GM18870 (cell line): ENCODE measurements around the gene PDLIM5.
"Not testable (repeated sequence)": the region's sequence is repeated elsewhere in the genome, so short reads cannot be mapped to it uniquely, and the experiment has no call there.

ENCODE experiments used
- ATAC-seq: cut with Tn5 transposase; IDR thresholded peaks from one replicate; pipeline ENCODE4 v1.9.1; 2021; ENCODE audit warnings: moderate library complexity; ENCODE audit not compliant: unreplicated experiment

Gene PDLIM5

DNA sequence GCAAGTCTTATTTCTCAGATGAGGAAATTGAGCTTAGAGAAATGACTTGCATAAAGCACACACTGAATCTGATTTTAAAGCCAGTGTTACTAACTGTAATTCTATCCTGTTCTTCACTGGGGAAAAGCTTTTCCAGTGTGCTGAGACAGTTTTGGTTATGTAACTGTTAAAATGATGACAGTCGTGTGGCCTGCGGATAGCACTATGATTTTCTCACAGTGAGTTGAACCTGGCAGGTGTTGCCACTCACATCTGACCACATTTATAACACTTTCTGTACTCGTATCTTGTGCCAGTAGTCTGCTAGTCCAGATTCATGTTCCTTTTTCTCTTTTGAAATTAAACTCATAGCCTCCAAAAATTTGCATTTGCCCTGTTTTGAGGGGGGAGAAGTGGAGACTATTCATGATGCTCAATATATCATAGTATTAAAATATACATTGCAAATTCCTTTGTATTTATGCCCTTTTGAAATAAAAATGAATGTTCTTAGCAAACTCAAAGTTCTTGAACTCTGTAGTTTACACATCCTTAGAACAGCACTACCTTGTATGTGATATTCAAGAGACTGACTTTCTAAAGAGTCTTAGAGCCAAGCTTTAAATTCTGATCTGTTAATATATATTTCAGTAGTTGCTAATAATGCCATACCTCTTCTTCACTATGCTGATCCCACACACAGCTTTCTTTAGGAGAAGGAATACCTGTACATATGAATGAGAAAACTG lies 132.3 kb downstream of the PDLIM5 start:
- peak; percentile 49 for ATAC-seq

DNA sequence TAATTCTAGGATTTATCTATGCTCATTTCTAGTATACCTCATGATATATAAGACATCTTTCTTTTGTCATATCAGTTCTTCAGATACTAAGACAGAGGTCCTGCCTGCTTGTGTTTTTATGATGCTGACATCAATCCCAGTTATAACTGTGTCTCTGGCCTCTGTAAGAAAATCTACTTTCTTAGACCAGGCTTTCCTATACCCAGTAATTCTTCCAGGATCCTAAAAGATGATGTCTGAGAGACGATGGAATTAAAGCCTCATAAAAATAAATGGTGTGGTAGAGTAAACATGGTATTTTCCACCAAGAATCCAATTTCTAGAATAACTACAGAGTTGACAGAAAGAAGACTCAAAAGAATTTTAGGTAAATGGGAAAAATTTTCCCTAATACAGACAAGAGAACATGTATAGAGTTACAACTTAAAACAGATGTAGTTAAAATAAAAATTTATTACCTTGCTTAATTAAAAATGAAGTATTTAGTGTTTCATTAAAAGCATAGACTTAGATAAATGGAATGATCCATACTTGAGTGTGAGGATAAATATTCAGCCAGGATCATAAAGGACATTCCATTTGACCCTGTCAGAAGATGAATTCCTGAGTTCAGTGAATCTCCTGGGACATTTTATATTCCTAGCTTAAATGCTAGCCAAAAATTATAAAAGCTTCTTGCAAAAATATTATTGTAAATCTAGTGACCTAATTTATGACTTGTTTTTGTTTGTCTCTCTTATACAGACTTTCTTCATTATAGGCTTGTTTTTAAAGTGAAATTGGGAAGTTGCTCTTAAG lies 137.4 kb downstream of the PDLIM5 start:
- no peak for ATAC-seq

DNA sequence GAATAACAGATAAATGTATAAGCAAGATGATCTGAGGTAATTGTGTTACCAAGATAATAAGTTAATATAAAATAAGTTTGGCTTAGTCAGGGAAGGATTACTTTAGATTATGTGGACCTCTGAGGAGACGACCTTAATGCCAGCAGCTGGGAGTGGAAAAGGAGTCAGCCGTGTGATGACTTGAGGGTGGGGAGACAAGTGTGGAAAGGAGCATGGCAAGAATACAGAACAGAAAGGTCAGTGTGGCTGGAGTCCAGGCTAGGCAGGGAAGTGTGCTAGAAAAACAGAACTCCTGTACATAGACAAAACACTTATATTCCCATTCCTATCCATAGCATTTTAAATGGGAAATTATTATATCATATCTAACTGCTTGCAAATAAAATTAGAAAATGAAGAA lies 138.8 kb downstream of the PDLIM5 start:
- no peak for ATAC-seq

DNA sequence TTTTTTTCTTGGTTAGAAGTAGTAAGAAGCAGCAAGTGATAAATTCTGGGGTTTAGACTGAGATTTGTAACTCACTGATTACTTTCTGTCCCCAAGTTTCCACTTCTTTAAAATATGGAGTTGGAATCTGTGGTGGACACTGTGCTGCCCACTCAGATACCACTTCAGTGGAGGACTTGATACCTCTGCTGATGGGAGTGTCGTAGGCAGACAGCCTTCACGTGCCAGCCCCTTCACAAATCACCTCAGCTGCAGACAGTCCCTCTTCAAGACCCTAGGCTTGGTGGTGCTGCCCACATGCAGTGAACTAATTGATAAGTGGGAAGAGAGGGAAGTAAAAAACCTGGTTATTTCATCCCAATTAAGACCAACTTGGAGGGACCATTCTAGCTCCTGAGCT lies 139.5 kb downstream of the PDLIM5 start:
- ATAC-seq = no peak

DNA sequence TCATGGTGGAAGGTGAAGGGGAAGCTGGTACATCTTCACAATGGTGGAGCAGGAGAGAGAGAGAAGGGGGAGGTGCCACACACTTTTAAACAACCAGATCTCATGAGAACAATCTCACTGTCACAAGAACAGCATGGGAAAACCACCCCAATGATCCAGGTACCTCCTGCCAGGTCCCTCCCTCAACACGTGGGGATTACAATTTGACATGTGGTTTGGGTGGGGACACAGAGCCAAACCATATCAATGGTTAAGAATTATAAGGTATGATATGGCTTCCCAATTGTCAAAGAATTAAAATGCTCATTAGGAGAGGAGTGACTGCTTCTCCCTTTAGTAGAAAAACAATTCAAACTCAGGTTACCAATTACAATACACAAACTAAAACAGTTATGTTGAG lies 143.3 kb downstream of the PDLIM5 start:
- no peak for ATAC-seq

DNA sequence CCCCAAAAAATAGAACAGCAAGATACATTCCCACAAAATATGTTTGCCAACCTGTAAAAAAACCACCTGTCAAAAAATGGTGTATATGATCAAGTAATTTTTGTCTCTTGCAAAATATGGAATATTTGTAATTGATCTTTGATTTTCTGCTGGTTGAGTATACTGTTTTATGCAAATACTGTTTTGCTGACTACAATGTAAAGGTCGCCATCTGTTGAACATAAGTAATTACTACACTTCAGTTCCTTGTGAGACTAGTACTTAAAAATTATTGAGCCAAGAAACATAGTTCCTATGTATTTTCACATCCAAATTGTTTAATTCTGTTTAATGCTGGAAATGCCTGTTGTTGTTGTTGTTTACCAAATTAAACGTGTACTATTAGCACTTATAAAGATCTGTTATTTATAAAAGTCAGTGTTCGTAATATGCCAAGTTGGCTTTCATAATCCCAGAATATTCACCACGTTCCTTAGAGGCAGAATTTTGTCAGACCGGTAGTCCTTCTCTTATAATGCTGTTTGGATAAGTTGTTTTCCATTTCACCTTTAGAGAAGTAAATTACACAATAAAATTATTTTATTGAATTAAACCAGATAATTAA lies 144.2 kb downstream of the PDLIM5 start:
- peak; percentile 81 for ATAC-seq

DNA sequence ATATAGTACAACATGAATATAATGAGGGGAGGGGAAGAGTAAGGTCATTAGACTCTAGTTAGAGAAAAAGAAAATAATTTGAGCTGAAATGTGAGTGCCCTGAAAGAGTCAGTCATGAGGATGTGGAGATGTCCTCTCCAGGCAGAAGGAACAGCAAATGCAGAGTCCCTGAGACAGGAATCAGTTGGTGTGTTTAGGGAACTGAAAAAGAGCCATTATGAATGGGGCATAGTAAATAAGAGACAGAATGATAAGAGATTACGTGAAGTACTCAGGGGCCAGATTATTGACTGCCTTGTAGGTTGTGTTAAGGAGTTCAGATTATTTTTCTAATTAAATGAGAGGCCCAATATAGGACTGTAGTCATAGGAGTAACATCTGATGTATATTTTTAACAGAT lies 147.0 kb downstream of the PDLIM5 start:
- ATAC-seq = peak; percentile 39

DNA sequence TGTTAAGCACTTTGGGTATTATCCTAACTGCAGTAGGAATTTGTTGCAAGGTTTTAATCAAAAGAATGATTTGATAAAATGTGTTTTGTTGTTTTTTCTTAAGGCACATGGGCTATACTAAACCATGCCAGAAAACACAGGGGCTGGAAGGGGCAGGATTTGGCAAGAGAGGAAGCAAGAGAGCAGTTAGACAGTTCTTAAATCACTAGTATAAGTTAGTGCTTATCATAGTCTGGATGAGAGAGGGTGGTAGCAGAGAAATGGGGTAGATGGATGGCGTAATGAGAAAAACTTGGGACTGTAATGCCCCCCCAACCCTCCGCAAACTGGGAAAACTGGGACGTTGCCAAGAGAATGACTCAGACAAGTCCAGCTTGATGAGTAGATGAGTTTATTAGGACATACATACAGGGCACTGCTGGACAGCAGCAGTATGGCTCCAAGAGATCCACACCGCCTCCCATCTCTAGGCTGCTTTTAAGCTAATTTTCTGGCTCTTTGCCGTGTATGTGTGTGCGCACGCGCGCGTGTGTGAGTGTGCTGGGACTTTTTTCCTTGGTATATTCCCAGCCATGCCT lies 151.5 kb downstream of the PDLIM5 start:
- ATAC-seq = no peak

DNA sequence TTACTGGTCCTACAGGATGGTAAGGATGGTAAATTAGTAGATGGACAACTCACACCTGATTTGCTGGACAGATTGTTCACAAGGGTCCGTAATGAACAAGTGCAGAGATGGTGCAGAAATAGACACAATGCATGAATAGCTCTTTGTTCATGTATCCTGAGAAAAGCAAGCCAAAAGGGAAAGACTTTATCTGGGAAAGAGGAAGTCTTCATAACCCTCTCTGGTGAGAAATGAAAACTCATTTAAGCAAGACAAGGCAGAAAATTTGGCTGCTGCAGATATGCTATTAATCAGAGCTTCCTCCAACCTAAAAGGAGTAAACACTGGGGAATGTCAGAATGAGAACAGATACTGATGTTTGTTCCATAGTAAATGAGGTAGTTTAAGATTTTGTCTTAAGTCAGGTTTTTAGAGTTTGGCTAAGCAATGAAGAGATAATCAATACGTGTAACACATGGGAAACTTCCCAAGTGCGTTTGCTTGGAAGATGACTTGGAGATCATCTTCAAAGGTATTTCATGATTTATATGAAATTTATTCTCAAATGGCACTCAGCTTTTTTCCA lies 153.6 kb downstream of the PDLIM5 start:
- ATAC-seq = no peak

DNA sequence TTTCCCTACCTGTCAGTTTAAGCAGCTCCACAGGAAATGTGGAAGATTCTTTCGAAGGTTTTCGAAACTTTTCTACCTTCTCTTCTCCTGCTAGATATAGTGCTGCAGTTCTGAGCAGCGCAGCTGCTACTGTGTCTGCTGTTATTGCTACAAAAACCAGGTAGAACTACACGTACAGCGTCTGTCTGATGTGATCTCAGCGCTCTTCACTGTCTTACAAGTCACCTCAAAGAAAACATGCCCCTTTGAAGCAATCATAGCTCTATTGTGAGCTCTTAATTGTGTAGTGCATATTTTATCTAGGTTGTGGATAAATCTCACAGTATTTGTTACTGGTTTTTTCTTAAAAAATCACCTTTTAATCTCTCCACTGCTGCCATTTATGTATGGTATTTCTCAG lies 158.4 kb downstream of the PDLIM5 start:
- ATAC-seq = no peak

DNA sequence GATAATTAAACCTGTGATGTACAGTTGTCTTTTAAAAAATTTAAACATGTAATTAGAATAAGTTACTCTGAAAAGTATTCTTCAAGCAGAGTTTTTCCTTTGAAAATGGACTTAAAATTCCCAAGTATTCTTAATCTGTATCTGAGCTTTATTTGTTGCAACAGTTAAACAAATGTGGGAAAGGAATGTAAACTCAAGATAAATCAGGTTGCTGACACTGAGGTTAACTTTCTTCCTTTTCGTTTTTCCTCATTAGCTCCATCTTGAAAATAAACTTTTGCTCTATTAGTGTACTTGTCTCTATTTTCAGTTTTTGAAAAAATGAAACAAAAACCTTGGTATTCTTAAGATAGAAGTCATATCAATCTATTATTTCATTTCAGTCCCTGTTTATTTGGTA lies 161.5 kb downstream of the PDLIM5 start:
- ATAC-seq = no peak

DNA sequence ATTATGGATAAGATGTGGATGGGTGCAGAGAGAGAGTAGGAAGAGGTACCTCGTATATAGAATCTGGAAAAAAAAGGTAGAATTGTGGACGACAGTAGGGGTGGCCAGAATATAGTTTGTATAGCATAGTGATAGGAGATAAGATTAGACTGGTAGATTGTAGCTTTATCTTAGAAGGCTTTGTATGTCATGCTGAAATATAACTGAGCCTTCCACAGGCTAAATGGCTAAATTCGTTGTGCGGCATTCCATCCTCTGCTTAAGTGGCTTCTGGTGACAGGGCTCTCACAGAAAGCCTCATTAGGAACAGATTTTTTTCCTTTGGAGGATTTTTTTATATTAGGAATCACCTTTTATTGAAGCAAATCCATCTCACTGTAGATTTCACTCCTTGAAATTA lies 163.7 kb downstream of the PDLIM5 start:
- no peak for ATAC-seq

DNA sequence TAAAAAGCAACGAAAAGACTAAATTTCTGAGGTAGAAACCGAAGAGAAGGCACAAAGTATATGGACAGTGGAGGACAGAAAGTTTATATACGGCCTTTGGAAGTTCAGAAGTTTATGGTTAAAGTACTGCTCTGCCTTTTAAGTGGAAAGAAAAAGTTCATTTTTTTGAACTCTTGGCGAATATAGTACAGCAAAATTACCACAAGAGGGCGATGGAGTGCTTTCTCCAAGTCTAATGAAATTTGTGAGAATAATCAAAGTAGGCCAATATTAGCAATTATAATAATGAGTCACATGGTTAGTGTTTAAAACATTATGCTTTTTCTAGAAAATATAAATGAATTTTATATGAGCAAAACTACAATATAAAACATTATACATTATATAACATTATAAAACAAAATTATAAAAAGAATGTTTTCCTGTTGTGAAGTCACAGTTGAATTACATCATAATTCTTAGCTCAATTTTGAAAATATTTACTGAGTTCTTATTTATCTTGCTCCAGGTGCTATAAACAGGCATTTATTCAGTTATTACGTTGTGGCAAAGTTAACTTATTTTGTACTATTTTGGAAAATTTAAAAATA lies 169.8 kb downstream of the PDLIM5 start:
- ATAC-seq = no peak

DNA sequence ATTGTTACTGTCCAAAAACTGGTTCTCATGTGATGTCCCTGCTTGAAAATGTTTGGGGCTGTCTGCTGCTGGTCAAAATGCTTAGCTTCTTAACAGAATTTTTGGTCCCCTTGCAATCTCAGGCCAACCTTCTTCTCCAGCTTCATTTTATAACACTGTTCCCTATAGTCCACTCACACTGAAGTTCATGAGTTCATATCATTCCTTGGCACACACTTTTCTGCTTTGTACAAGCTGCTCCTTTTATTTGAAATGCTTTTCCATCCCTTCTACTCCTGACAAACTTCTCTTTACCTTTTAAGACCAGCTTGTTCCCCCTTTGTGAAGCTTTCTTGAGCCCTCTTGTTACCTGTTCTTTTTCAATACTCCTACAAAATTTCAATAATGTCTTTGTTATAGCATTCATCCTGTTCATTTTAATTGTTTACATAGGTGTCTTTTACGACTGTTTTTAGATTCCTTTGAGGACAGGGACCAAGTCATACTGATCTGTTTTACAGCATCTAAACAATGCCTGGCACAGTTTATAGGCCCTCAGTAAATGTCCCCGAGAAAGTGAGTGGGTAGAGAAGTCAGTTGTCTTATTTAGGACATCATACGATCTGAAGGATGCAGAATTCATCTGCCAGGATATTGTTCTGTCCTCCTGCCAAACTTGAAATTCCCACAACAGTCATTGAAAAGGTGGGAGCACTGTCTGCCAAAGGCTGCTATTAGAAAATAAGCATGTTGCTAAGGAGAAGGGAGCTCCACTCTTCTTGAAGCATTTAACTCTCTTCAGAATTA lies 171.6 kb downstream of the PDLIM5 start:
- ATAC-seq = no peak

DNA sequence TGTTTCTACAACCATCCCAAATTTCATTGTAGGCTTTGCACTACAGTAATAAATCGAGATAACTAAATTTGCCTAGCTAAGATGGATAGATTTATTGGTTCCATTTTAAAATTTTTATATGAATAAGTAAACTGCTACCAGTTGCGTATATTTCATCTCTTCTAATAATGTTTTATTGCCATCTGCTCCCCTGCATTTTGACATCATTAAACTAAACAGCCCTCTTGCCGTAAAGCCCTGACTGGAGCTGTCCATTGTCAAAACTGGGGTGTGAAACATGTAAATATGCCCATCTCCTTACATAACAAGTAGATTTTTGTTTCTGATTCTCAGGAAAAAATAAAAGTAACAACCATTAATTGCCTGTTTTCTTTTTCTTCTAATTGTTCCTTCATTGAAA lies 175.2 kb downstream of the PDLIM5 start:
- ATAC-seq = no peak

DNA sequence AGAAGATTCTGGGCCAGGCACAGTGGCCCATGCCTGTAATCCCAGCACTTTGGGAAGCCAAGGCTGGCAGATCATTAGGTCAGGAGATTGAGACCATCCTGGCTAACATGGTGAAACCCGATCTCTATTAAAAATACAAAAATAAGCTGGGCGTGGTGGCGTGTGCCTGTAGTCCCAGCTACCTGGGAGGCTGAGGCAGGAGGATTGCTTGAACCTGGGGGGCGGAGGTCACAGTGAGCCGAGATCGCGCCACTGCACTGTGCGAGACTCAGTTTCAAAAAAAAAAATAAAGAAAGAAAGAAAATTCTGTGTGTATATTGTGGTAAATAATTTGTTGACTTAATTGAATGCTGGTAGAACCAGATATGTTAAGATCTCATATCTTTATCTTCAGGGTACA lies 177.3 kb downstream of the PDLIM5 start:
- ATAC-seq = not testable (repeated sequence)

DNA sequence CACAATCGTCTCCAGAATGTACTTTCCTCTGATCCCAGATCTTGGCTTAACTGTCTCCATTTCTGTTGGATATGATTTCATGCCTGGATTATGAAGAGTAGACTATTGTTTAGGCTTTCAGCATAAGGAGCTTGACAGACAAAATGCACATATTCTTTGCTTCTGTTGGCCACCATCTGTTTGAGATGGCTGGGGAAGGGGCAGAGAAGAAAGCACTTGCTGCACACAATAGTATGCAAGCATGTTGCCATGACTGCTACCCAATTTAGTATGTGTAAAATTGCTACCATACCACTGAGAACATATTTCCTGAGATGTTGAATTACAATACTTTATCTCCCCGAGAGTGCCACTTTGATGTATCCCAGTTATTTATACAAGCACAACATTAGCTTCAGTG lies 178.1 kb downstream of the PDLIM5 start:
- no peak for ATAC-seq

DNA sequence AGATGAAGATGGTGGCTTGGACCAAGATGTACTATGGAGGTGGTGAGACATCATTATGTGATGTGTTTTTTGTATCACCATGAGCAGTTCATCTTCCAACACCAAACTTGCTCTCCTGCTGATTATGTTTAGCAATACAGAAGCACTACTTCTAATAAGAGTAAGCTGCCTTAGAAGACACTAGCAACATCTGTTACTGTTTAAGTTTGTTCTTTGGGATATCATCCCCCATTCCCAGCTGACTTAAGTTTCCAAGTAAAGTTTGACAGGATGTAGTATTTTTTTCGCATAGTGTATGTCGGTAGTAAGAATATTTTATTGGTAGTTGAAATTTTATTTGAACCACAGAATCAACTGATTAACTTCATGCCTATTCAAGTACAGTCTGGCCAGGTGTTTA lies 182.5 kb downstream of the PDLIM5 start:
- ATAC-seq = no peak

DNA sequence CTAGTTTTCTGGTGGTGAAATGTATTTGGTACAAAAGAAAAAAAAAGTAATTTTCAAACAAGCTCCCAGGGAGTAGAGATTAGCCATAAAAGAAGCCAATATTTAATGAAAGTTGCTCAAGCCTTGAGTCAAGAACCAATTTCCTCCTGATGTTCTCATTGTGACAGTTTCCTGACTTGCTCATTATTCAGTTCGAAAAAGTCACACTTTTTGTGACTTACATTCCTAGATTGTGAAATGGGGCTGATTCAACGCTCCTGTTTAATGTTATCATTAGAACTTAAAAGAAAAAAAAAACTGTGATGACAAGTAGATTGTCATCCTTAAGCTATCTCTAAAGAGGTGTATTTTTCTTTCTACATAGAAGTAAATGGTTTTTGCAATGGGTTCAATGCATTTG lies 183.4 kb downstream of the PDLIM5 start:
- no peak for ATAC-seq

DNA sequence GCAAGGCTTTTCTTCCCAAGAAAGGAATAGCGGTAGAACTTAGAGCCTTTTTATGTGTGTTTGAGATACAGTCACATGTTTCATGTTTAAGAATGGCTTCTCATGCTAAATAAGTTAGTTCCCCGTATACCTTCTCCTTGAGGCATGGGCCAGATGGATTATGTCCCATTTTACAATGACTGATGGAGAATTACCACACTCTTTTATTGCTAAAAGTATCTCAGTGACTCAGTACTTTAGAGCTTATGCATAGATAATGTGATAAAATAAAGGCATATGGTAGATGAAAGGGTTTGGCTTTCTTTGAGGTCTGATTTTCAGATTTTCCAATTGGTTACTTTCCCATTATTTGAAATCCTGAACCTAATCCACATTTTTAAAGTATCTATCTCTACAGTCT lies 184.3 kb downstream of the PDLIM5 start:
- no peak for ATAC-seq
